Measurements from ENCODE around the gene RAB11FIP5.
A peak's percentile ranks its signal among the peaks of the same experiment; 100 is the strongest.
"Not testable (repeated sequence)": the region's sequence is repeated elsewhere in the genome, so short reads cannot be mapped to it uniquely, and the experiment has no call there.

The RAB11FIP5 gene

GRCh38 chr2:73109431-73110167 lies 3.1 kb downstream of the RAB11FIP5 start:
- DNase-seq, result no peak

DNA sequence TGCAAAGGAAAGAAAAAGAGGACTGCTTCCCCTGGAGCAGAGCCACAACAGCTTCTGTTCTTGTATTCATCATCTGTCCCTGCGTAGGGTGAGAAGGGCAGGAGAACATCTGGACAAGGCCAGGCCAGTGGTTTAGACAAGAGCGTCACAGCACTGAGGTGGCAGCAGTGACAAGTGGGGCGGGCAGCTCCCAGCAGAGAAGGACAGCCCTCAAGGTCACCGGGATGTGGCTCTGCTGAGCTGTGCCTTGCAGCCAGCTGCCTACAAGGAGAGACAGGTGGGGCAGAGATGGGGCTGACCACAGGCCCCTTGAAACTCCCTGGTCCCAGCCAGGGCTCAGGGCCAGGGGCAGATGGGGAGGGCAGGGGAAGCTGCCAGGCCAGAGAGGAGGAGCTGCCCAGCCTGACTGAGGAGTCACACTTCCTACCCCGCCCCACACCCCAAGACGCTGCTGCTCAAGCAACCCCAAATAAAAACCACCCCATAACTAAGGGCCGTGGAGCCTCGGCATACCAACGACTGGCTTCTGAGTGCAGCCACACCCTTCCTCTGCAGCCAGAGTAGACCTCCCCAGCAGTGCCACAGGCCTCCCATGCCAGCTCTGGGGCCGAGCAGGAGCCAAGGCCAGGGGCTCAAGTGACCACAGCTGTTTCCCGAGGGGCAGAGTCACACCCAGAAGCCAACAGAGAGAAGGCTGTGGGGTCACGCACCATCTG lies 5.4 kb downstream of the RAB11FIP5 start:
- DNase-seq, result no peak

DNA sequence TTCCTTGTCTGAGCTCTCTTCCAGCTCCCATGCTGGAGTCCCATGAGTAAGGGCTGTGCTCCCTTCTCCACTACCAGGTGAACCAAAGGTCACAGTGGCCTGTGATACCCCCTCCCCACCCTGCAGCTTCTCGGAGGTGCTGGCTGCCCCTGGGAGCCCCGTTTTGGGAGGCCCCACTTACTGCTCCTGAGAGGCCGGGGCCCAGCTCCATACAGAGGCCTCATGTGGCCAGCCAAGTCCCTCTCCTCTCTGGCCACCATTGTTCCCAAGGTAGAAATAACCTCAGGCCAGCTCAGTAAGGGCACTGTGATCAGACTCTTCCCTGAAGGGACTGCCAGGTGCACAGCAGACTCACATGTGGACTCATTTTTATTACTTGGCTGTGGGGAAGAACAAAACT lies 6.0 kb downstream of the RAB11FIP5 start:
- DNase-seq, result no peak

DNA sequence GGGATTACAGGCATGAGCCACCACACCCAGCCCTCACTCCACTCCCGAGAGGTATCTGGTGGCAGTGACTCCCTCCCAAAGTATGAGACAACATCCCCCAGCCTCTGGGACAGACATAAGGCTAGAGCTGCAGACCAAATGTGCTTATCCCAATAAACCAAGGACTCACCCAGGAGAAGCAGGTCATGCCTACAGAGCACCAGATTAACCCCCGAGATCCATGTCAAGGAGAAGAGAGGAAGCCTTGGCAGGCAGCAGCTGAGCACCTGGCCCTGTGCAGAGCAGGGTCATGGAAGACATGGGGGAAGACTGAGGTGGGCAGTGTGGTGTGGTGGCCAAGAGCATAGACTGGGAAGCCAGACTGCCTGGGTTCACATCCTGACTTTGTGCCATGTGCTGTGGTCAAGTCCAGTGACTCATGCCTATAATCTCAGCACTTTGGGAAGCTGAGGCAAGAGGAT lies 7.2 kb downstream of the RAB11FIP5 start:
- DNase-seq, result no peak

- DNase-seq, result no peak
Observed at GRCh38 chr2:73104933-73105332, 7.8 kb downstream of the RAB11FIP5 start.

DNA sequence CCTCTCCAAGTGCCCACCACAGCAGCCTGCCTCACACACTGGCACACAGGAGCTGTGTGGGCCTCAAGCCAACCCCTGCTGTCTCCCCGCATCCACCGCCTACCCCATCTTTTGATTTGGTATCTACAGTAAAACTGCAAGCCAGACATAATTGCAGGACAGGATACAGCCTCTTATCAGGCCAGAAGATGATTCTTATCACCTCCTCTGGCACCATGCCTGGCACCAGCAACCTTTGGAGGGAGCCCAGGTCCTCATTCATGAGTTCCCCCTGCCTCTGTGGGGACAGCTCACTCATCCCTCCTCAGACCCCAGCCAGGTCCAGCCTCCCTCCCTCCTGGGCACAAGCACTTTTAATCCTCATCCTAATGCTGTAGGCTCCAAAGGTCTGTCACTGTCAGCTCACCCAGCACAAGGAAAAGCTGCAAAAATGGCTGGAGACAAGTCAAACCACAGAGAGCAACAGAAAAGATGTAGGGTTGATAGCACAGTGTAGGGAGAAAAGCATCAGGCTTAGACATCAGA lies 9.7 kb downstream of the RAB11FIP5 start:
- DNase-seq, result no peak

- DNase-seq, result no peak
Observed at GRCh38 chr2:73101626-73102256, 11.0 kb downstream of the RAB11FIP5 start.

GRCh38 chr2:73100956-73101355 lies 11.8 kb downstream of the RAB11FIP5 start:
- DNase-seq, result no peak

DNA sequence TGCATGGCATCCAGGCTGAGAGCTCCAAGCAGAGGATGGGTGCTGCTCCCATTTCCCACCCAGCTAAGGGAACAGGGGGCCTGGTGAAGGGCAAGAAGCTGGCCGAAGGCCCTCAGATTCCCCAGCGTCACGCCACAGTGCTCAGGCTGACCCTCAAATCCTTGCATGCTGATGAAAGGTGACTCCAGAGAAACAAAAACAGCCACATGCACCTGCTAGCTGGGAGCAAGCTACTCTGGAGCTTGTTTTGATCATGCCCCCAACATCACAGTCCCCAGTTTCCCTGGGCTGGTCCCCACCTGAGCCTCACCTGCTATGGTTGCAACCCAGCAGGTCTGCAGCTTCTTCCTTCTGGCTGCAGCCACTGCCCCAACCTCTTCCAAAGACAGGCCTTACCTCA lies 13.3 kb downstream of the RAB11FIP5 start:
- no peak for DNase-seq

DNA sequence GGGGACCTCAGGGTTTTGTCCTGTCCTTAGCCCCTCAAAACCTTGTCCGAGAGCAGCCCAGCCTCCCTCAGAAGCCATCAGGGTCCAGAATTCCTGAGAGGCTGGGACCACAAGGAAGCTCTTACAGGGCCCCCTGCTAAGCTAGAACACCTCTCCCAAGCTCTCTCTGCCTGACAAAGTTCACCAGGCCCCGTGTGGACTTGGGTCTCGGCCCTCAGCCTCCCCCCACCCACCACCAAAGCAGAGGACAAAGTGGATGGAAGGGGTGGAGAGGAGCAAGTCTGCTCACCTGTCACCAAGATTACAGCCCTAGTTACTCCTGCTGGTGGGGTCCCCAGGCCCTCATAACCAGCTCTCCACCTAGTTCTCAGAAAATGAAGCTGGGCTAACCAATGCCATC lies 16.8 kb downstream of the RAB11FIP5 start:
- DNase-seq, result no peak

DNA sequence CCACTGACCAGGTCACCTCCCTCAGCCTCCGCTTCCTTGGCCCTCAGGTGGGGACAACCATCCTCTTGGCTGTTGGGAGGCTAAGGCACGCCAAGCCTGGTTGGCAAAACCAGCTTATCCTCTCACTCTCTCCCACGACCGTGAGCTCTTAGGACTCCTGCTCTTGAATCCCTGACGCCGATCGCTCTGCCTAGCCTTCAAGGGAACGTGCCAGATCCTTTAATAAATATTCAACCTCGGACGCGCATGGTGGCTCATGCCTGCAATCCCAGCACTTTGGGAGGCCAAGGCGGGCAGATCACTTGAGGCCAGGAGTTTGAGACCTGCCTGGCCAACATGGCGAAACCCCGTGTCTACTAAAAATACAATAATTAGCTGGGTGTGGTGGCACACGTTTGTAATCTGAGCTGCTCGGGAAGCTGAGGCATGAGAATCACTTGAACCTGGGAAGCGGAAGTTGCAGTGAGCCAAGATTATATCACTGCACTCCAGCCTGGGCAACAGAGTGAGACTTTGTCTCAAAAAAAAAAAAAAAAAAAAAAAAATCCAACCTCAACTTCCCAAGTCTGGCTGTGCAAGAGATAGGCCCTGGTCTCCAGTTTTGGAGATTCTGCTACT lies 19.0 kb downstream of the RAB11FIP5 start:
- not testable (repeated sequence) for DNase-seq

DNA sequence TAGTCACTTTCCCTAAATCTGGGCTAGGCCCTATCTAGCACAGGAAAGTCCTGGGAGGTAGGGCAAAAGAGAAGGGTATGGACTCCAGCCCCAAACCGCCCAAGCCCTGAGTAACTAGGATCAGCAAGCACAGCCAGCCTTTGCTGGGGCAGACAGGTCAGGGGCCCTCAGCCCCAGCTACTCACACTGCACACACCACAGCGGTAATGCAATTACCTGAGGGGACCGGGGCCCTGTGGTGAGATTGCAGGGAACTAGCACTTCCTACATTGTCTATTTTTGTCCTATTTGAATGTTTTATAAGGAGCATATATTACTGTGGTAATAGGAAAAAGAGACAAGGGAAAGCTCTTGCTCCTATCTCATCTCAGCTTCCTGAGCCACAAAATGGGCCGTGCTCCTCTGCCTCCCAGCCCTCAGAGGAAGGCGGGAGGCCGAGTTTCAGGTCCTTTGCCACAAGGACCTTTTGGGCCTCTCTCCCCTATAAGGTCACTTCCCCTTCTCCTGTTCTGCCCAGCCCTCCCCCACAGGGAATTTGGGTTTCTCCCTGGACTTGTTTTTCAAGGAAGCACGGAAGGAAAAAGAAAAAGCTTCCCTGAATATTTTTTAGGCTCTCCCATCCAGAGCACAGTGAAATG lies 20.5 kb downstream of the RAB11FIP5 start:
- no peak for DNase-seq

- no peak for DNase-seq
Observed at GRCh38 chr2:73091696-73092095, 21.1 kb downstream of the RAB11FIP5 start.

GRCh38 chr2:73091164-73091563 lies 21.6 kb downstream of the RAB11FIP5 start:
- no peak for DNase-seq

GRCh38 chr2:73089270-73090030 lies 23.3 kb downstream of the RAB11FIP5 start:
- DNase-seq, result no peak

GRCh38 chr2:73088703-73089102 lies 24.0 kb downstream of the RAB11FIP5 start:
- DNase-seq, result no peak

GRCh38 chr2:73088211-73088610 lies 24.5 kb downstream of the RAB11FIP5 start:
- DNase-seq, result no peak

GRCh38 chr2:73087311-73087710 lies 25.4 kb downstream of the RAB11FIP5 start:
- DNase-seq, result no peak

DNA sequence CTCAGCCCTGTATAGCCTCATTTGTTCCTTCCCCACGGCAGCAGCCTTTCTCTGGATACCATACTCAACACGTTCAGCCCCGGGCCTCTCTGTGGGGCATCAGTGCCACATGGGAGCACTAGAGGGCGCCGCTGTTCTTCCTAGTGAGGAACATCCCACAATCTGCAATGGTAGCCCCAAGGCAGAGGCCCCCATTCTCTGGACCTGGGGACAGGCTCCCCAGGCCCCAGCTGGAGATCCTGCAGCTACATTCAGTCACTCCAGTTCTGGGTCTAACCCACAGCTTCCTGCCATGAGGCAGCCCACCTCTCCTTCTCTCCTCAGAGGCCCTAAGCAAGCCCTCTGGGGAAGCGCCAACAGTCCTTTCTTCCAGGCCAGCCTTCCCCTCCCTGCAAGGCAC lies 27.1 kb downstream of the RAB11FIP5 start:
- peak; percentile 17 for DNase-seq

DNA sequence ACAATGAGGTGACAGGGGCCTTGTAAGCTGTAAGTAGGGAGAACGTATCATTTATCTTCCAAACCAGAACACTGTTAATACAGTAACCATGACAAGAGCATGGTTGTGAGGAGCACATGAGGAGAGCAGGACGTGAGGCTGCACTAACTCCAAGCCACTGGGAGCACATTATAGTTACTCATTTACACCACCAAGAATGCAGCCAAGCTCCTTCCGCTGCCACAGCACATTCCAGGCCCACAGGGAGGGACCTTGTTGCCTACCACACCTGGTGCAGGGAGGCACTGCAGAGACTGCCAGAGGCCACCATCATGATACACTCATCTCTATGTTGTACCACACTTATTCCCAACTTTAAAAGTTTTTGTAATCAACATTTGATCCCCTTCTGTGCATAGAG lies 27.8 kb downstream of the RAB11FIP5 start:
- DNase-seq, result no peak

DNA sequence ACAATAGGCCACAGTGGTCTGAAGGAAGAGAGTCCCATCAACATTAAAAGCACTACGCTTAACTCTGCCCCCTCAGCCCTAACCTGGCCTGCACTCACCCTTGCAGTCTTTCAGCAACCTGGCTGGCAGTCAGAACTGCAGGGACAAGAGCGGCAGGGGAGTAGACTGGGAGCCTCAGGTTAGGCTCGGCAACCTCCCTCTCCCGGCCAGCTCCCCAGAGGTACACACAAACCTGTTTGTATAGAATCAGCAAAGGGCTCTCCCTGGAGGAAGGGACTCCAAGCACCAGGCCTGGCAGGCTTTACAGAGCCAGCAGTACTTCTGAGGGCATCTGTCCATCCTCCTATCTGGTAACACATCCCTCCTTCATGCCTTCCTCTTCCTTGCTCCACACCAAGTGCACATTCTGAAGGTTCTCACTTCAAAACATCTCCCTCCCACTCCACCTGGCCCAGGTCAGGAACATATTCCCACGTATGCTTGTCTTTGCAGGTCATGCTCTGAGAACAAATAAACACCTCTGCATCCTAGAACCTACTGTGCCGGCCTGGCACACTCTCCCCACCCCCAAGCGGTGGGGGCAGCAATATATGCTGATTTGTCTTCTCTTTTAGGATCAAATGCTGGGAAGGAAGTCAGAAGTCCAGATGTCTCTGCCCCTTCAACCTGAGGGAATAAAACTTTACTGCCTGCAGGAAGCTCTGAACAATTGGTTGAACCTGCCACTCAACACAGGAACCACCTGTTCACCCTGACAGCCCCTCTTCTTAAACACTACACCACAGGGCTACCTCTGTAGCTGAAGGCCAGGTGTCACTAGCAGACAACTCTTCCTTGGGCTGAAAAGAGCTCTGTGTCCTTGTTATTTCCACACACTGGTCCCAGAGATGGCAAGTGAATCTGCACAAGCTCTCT lies 28.6 kb downstream of the RAB11FIP5 start:
- no peak for DNase-seq
